PC-3 (cell line): Measurements from ENCODE around the gene TRIM52.
"Not testable (repeated sequence)": the region's sequence is repeated elsewhere in the genome, so short reads cannot be mapped to it uniquely, and the experiment has no call there.

ENCODE experiments used
- CTCF ChIP-seq: fragments of 300-600 bp; sonication (generic); conservative IDR thresholded peaks from 2 replicates; pipeline ENCODE4 v1.5.1; 2017; ENCODE audit warnings: antibody characterized with exemption, low read depth, mild to moderate bottlenecking, low read length
- EZH2 ChIP-seq: fragments of 300-600 bp; sonication (generic); IDR thresholded peaks from one replicate; pipeline ENCODE4 v1.6.1; 2017; ENCODE audit warnings: antibody characterized with exemption, mild to moderate bottlenecking, low read length; ENCODE audit not compliant: unreplicated experiment
- EZH2phosphoT487 ChIP-seq: fragments of 300-600 bp; sonication (generic); IDR thresholded peaks from 2 replicates; pipeline ENCODE4 v1.6.1; 2018; ENCODE audit warnings: mild to moderate bottlenecking, antibody characterized with exemption, low read length, borderline replicate concordance

GRCh38 chr5:181267291-181267904 lies 6.5 kb upstream of the TRIM52 start:
- not testable (repeated sequence) for TF ChIP-seq CTCF, EZH2, EZH2phosphoT487
